ENCODE measurements around the gene RFPL2.
"Not testable (repeated sequence)": the region's sequence is repeated elsewhere in the genome, so short reads cannot be mapped to it uniquely, and the experiment has no call there.

DNA sequence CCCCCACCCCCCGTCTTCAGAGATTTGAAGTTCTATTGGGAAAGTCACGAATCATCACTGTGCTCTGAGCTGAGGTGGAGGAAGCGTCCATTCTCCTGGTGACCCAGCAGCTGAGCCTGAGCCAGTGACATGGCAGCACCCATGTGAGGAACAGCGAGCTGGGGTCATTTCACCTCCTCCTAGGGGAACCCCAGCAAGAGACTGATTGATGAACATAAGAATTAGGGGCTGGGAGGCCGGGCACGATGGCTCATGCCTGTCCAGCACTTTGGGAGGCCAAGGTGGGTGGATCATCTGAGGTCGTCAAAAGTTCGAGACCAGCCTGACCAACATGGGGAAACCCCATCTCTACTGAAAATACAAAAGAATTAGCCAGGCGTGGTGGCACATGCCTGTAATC lies 11.5 kb downstream of the RFPL2 start:
- TF ChIP-seq POLR2AphosphoS5 (IDR thresholded peaks at IDR 0.05): not testable (repeated sequence)
- TF ChIP-seq, protein P1, sequence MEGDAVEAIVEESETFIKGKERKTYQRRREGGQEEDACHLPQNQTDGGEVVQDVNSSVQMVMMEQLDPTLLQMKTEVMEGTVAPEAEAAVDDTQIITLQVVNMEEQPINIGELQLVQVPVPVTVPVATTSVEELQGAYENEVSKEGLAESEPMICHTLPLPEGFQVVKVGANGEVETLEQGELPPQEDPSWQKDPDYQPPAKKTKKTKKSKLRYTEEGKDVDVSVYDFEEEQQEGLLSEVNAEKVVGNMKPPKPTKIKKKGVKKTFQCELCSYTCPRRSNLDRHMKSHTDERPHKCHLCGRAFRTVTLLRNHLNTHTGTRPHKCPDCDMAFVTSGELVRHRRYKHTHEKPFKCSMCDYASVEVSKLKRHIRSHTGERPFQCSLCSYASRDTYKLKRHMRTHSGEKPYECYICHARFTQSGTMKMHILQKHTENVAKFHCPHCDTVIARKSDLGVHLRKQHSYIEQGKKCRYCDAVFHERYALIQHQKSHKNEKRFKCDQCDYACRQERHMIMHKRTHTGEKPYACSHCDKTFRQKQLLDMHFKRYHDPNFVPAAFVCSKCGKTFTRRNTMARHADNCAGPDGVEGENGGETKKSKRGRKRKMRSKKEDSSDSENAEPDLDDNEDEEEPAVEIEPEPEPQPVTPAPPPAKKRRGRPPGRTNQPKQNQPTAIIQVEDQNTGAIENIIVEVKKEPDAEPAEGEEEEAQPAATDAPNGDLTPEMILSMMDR (IDR thresholded peaks at IDR 0.05): not testable (repeated sequence)
